Measurements from ENCODE around the gene RPL18A.

- TF ChIP-seq POLR2AphosphoS5 (IDR thresholded peaks at IDR 0.05; ENCODE audit: low read depth, low read length) (no peak), TCF7L2 (IDR thresholded peaks at IDR 0.05; ENCODE audit: low read depth, low read length) (no peak), SIN3A (IDR thresholded peaks at IDR 0.05; ENCODE audit: borderline replicate concordance, insufficient read depth, low read depth, low read length) (no peak), REST (IDR thresholded peaks at IDR 0.05; ENCODE audit: insufficient read depth in 1 of 2, low read depth in 2 of 2, low read length in 1 of 2) (no peak)
- TF ChIP-seq, protein P1, sequence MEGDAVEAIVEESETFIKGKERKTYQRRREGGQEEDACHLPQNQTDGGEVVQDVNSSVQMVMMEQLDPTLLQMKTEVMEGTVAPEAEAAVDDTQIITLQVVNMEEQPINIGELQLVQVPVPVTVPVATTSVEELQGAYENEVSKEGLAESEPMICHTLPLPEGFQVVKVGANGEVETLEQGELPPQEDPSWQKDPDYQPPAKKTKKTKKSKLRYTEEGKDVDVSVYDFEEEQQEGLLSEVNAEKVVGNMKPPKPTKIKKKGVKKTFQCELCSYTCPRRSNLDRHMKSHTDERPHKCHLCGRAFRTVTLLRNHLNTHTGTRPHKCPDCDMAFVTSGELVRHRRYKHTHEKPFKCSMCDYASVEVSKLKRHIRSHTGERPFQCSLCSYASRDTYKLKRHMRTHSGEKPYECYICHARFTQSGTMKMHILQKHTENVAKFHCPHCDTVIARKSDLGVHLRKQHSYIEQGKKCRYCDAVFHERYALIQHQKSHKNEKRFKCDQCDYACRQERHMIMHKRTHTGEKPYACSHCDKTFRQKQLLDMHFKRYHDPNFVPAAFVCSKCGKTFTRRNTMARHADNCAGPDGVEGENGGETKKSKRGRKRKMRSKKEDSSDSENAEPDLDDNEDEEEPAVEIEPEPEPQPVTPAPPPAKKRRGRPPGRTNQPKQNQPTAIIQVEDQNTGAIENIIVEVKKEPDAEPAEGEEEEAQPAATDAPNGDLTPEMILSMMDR (IDR thresholded peaks at IDR 0.05): no peak
These were observed 48.0 kb upstream of the RPL18A start for GRCh38 chr19:17811681-17812080.

All from Panc1 (cell line).